Measurements from ENCODE around the gene SIK2. TPM values are rescaled to one million over a fixed set of nuclear protein-coding genes. Genes with fewer than 3 reads are reported as not detected.
"Not testable (repeated sequence)": the region's sequence is repeated elsewhere in the genome, so short reads cannot be mapped to it uniquely, and the experiment has no call there.

Gene SIK2
- total RNA-seq, 1 donor from 2014 or later, result 43.0 TPM

DNA sequence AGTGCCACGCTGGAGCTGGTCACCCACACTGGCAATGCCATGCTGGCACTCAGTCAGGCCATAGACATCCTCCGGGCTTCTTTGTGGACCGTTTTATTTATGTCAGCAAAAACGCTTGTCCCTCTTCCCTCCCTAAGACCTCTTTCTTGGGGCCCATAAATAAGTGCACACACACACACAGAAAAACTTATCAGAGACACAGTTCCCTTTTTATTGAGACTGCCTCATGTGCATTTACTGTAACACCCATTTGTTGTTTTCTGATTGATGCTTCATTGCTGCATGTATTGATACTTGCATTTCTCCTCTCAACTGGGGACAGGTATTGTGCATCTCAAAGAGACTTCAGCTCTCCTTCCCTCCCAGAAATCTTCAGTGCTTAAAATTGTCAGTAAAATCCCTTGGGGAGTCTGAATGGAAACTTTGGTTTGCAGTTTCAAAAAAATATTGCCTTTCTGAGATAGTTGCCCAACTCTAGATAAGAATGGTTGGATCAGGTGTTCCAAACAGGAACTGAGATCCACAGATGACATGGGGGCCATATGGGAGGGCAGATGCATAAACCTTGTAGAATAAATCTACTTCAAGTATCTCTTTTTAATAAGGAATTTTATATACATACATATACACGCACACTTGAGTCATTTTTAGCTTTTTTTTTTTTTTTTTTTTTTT, 113.0 kb downstream of the SIK2 start:
- TF ChIP-seq, protein P1, sequence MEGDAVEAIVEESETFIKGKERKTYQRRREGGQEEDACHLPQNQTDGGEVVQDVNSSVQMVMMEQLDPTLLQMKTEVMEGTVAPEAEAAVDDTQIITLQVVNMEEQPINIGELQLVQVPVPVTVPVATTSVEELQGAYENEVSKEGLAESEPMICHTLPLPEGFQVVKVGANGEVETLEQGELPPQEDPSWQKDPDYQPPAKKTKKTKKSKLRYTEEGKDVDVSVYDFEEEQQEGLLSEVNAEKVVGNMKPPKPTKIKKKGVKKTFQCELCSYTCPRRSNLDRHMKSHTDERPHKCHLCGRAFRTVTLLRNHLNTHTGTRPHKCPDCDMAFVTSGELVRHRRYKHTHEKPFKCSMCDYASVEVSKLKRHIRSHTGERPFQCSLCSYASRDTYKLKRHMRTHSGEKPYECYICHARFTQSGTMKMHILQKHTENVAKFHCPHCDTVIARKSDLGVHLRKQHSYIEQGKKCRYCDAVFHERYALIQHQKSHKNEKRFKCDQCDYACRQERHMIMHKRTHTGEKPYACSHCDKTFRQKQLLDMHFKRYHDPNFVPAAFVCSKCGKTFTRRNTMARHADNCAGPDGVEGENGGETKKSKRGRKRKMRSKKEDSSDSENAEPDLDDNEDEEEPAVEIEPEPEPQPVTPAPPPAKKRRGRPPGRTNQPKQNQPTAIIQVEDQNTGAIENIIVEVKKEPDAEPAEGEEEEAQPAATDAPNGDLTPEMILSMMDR (IDR thresholded peaks at IDR 0.05; ENCODE audit: unreplicated experiment), result no peak
- peaks cover 34% of the 10 kb centered on the region for H3K36me3 Mint-ChIP-seq (ENCODE audit: insufficient read depth)
- H3K9me3 Mint-ChIP-seq (ENCODE audit: low read depth), result no peaks in the 10 kb centered on the region

DNA sequence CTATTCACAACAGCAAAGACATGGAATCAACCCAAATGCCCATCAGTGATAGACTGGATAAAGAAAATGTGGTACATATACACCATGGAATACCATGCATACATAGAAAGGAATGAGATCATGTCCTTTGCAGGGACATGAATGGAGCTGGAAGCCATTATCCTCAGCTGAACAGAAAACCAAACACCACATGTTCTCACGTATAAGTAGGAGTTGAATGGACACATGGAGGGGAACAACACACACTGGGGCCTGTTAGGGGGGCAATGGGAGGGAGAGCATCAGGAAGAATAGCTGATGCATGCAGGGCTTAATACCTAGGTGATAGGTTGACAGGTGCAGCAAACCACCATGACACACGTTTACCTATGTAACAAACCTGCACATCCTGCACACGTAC, 115.4 kb downstream of the SIK2 start:
- not testable (repeated sequence) for H3K27me3 Mint-ChIP-seq; H3K4me3 Mint-ChIP-seq (ENCODE audit: low read depth); DNase-seq (ENCODE audit: low spot score, unreplicated experiment); H3K9me3 Mint-ChIP-seq (ENCODE audit: low read depth)
- H3K36me3 Mint-ChIP-seq (ENCODE audit: insufficient read depth), result peaks cover 37% of the 10 kb centered on the region
- peak overlapping the region; percentile 91 for H3K27ac Mint-ChIP-seq
- peaks cover 26% of the 10 kb centered on the region for H3K4me1 Mint-ChIP-seq (ENCODE audit: low read depth)

More for the DNA sequence above, 113.0 kb downstream of the SIK2 start:
- Mint-ChIP-seq H3K27ac (no peak overlapping the region), H3K27me3 (no peaks in the 10 kb centered on the region), H3K4me3 (ENCODE audit: low read depth) (no peak overlapping the region), H3K4me1 (ENCODE audit: low read depth) (peaks cover 18% of the 10 kb centered on the region)
- DNase-seq (ENCODE audit: low spot score, unreplicated experiment), result no peak

DNA sequence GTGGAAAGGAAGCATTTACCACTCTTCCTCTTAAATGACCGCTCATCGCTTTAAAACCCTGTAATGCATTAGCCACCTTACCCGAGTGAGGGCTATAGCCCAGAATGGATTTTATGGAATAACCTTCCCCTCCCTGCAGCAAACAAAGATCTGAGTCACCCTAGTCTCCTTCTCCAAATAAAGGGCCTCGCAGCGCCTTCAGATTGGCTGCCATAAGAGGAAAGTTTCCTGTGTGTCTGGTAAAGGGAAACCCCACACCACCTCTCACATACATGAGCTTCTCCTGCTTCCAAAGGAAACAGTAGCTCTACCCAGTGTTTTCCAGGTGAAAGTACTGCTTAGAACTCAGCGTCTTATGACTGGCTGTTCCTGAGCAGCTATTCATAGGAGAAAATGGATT, 116.2 kb downstream of the SIK2 start:
- H3K9me3 Mint-ChIP-seq (ENCODE audit: low read depth), result no peaks in the 10 kb centered on the region
- peaks cover 26% of the 10 kb centered on the region for H3K4me1 Mint-ChIP-seq (ENCODE audit: low read depth)
- peak overlapping the region; percentile 81 for H3K27ac Mint-ChIP-seq
- H3K27me3 Mint-ChIP-seq, result no peaks in the 10 kb centered on the region
- H3K36me3 Mint-ChIP-seq (ENCODE audit: insufficient read depth), result peaks cover 41% of the 10 kb centered on the region
- DNase-seq (ENCODE audit: low spot score, unreplicated experiment), result no peak
- TF ChIP-seq, protein P1 (IDR thresholded peaks at IDR 0.05; ENCODE audit: unreplicated experiment), result no peak
- no peak overlapping the region for H3K4me3 Mint-ChIP-seq (ENCODE audit: low read depth)

DNA sequence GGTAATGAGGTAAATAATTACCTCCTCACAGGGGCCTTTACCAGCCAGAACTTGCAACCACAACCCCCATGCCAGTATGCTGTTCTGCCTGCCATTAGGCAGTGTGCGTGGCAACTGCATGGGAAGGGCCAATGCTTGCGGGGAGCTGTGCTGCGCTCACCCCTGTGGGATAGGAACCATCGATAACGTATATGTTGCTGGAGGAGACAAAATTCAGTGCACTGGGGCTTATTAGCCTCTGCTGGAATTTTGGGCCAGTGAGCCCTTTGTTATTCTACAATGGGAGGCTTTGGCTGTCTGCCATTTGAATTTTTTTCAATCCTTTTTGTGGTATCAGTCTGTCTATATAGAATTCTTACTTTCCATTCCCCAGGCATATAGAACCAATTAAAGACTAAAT, 116.6 kb downstream of the SIK2 start:
- Mint-ChIP-seq H3K36me3 (ENCODE audit: insufficient read depth) (peaks cover 40% of the 10 kb centered on the region), H3K4me3 (ENCODE audit: low read depth) (no peak overlapping the region), H3K4me1 (ENCODE audit: low read depth) (peaks cover 26% of the 10 kb centered on the region), H3K27ac (peak overlapping the region; percentile 81), H3K9me3 (ENCODE audit: low read depth) (no peaks in the 10 kb centered on the region), H3K27me3 (no peaks in the 10 kb centered on the region)
- DNase-seq (ENCODE audit: low spot score, unreplicated experiment), result no peak
- TF ChIP-seq, protein P1 (IDR thresholded peaks at IDR 0.05; ENCODE audit: unreplicated experiment), result no peak

DNA sequence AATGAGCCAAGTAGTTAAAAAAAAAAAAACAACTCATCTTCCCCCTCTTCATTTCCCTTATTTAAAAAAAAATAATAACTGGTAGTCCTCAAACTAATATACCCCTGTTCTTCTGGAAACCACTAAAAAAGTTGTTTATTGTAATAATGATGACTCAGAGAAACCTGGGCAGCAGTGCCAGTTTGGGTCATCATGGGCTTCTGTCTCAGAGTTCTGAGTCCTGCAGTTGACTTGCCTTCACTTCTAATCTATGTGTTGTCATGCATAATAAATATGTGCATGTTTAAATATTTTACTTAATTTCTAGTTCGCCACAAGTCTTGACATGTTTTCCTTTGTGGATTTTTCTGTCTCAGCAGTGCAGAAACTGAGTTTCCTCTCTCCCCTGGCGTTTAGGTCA, 117.1 kb downstream of the SIK2 start:
- DNase-seq (ENCODE audit: low spot score, unreplicated experiment), result no peak
- TF ChIP-seq, protein P1 (IDR thresholded peaks at IDR 0.05; ENCODE audit: unreplicated experiment), result no peak
- peaks cover 26% of the 10 kb centered on the region for H3K4me1 Mint-ChIP-seq (ENCODE audit: low read depth)
- H3K4me3 Mint-ChIP-seq (ENCODE audit: low read depth), result no peak overlapping the region
- no peak overlapping the region for H3K27ac Mint-ChIP-seq
- peaks cover 36% of the 10 kb centered on the region for H3K36me3 Mint-ChIP-seq (ENCODE audit: insufficient read depth)
- H3K27me3 Mint-ChIP-seq, result no peaks in the 10 kb centered on the region
- no peaks in the 10 kb centered on the region for H3K9me3 Mint-ChIP-seq (ENCODE audit: low read depth)

All from progenitor cell of endocrine pancreas (in vitro differentiated cells).